ENCODE data around the gene TMPO.
"Not testable (repeated sequence)": the region's sequence is repeated elsewhere in the genome, so short reads cannot be mapped to it uniquely, and the experiment has no call there.

TMPO gene

DNA sequence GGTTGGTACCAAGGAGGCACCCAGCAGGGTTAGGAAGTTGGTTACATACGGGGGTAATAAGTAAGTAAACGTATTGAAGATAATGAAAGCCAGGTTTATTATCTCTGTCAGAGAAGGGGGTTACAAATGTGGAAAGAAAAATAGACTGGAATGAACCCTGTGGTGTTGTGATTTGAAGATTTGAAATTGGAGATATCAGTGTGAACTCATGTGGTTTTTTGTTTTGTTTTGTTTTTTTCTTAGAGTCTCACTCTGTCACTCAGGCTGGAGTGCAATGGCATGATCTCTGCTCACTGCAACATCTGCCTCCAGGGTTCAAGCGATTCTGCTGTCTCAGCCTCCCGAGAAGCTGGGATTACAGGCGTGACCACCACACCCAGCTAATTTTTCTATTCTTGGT is 64.0 kb downstream of the TMPO start:
- DNase-seq, result no peak

GRCh38 chr12:98579835-98580234 is 64.4 kb downstream of the TMPO start:
- no peak for DNase-seq

- no peak for DNase-seq
Observed at GRCh38 chr12:98580695-98581094, 65.3 kb downstream of the TMPO start.

- DNase-seq, result no peak
Observed at GRCh38 chr12:98581101-98581500, 65.7 kb downstream of the TMPO start.

- no peak for DNase-seq
Observed at GRCh38 chr12:98582093-98582492, 66.7 kb downstream of the TMPO start.

DNA sequence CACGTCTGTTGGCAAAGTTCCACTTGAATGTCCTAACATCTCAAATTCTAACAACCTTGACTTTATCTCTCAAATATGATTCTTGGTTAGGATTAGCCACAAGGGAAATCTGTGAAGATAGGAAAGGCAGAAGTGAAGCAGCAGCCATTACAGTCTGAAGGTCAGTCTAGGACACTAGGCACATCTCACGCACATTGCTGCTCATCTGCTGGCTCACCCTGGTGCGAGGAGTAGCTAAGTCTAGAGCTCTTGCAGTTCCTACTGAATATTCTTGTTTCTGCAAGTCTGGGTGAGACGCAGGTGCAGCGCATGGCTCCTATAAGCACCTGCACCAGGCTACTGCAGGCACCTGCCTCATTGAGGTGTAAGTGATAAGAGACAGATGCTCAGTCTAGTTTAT is 71.7 kb downstream of the TMPO start:
- DNase-seq, result no peak

- no peak for DNase-seq
Observed at GRCh38 chr12:98591209-98591608, 75.8 kb downstream of the TMPO start.

GRCh38 chr12:98592825-98593322 is 77.5 kb downstream of the TMPO start:
- DNase-seq, result no peak

- peak; percentile 94 for DNase-seq
Observed at GRCh38 chr12:98593351-98594049, 78.1 kb downstream of the TMPO start, which contains the start of gene SLC25A3. TSS of gene SLC25A3 (plus strand) at chr12:98593686. CDS start at chr12:98593979, 293 bp downstream.

GRCh38 chr12:98594050-98594835 is 78.9 kb downstream of the TMPO start:
- DNase-seq, result peak; percentile 11

GRCh38 chr12:98595243-98595988 is 80.0 kb downstream of the TMPO start:
- DNase-seq, result no peak

- not testable (repeated sequence) for DNase-seq
Observed at GRCh38 chr12:98597313-98597712, 81.9 kb downstream of the TMPO start.
